ENCODE data around the gene CMKLR1.

- TF ChIP-seq POLR2AphosphoS5 (IDR thresholded peaks at IDR 0.05; ENCODE audit: low read depth, low read length), result no peak
- TF ChIP-seq, protein P1, sequence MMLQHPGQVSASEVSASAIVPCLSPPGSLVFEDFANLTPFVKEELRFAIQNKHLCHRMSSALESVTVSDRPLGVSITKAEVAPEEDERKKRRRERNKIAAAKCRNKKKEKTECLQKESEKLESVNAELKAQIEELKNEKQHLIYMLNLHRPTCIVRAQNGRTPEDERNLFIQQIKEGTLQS (IDR thresholded peaks at IDR 0.05), result no peak
- no peak for TF ChIP-seq REST (IDR thresholded peaks at IDR 0.05; ENCODE audit: low read depth)
- no peak for TF ChIP-seq EZH2 (IDR thresholded peaks at IDR 0.05)
- no peak for TF ChIP-seq CEBPB (IDR thresholded peaks at IDR 0.05; ENCODE audit: low read depth)
- no peak for TF ChIP-seq ZBTB33 (IDR thresholded peaks at IDR 0.05; ENCODE audit: extremely low read depth, insufficient replicate concordance, low read length)
- no peak for TF ChIP-seq CTCF (IDR thresholded peaks at IDR 0.05 in 2 of 3, conservative IDR thresholded peaks at IDR 0.05 in 1 of 3; ENCODE audit: borderline replicate concordance in 1 of 3, insufficient read depth in 1 of 3, low read depth in 2 of 3, low read length in 2 of 3)
- TF ChIP-seq MAX (IDR thresholded peaks at IDR 0.05), result no peak
- no peak for TF ChIP-seq SRF (IDR thresholded peaks at IDR 0.05; ENCODE audit: low read depth)
These were observed 20.4 kb downstream of the CMKLR1 start for GRCh38 chr12:108318472-108319275.
